Esophagus mucosa (tissue), 1 donor: ENCODE data around the gene PTER. TPM values are rescaled to one million over a fixed set of nuclear protein-coding genes. Genes with fewer than 3 reads are reported as not detected.

Experiments
- ATAC-seq: fragments of 200-7000 bp; cut with Tn5 transposase; one replicate; pipeline ENCODE4 v1.9.1; 2020
- total RNA-seq: library from RNA; stranded (reverse); gene quantifications from one replicate; pipeline ENCODE4 v1.2.4, GENCODE V29; 2023
- donor health status: DM: yes; HTN: yes; CAD: no.

Gene PTER
- total RNA-seq, 1 donor from 2014 or later = 9.7 TPM

DNA sequence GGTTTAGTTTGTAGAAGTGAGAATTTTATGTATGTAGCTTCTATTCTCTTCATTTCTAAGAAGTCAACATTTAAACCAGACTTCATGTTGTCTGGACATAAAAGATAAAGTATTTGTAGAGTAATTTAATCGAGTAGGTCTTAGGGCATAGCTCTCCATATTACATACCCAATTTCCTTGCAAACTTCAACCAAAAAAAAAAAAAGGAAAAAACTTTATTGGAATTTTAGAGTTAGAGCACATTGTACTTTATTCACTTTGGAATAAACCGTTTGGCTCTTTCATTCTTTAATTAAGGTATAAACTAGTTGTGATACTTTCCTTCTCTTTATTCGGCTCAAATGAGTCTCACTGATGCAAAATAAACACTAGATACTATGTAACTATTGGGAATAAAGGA lies 36.0 kb downstream of the PTER start:
- no peak for ATAC-seq

DNA sequence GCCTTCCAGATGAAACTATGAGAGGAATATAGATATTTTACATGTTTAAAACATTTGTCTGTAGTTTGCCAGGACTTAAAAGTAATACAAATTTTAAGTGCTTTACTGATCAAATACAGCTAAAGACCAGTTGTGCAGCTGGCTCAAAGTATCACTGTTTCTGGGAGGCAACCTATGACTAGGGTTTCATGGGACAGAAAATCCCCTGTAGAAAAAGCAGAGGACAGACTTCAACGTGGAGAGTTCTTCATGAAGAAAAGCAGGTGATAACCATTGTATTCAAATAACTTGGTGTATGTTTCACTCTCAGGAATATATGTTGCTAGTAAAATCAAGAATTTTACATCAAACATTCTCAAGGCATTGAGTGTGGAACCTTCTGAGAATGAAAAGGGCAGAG lies 40.9 kb downstream of the PTER start:
- ATAC-seq = no peak

DNA sequence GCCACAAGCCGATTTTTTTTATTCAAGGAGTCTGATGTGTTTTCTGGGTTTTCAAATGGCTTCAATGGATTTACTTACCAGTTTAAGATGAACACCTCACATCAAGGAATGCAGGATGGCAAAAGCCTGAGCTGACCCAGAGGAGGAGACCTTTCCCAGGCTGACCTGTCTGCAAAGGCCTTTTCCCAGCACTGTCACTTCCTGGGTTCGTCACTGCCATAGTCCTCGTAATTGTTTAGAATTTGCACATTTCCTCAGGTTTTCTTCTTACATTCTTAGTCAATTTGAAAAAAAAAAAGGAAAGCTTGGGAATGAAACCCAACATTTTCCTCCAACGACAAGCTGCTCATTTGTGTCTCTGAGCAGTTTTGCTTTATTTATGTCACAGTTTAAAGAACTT lies 42.0 kb downstream of the PTER start:
- ATAC-seq = no peak

DNA sequence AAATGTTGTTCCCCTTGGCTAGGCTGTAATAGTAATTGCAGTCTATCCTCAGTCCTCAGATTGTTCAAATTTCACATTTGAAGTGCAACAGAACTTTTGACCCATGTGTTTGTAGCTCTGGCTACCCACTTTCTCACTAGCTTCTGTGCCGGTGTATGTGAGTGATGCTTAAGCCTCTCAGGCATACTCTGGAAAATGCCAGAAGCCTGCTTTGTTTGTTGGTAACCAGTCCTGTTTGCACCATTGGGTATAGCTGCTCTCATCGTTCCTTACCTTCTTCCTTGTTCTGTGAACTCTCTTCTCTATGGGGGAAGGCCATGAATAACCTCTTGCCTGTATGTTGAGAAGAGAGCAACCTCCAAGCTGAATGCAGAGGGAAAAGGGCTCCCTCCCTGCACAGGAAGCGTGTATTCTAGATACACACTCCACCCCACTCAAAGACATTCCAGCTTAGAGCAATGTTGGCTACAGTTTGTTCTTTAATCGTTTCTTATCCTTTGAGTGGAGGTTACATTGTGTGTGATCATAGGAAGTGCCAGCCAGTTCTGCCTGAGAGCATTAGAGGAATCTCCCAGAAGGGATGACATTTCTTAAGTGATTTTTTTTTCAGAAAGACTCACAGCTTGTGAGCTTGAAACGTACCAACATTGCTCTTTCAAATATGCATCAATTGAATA lies 44.4 kb downstream of the PTER start:
- no peak for ATAC-seq

DNA sequence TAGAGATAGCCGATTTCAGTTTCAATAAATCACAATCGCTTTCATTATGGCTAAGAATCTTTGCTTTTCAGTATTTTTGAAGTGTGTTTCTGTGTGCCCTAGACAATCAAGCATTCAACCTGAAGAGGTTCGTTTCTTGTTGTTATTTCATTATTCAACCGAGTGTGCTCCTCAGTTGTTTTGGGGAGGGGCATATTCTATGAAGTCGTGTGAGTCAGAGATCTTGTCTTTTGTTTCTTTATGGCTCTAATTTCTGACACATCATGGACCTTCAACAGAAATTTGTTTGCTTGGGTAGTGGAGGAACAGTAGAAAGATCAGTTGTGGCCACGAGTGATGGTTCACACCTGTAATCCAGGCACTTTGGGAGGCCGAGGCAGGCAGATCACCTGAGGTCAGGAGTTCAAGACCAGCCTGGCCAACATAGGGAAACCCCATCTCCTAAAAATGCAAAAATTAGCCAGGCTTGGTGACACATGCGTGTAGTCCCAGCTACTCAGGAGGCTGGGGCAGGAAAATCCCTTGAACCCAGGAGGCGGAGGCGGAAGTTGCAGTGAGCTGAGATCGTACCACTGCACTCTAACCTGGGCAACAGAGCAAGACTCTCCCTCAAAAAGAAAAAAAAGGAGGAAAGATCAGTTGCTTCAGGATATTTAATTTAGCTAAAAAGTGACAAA lies 46.6 kb downstream of the PTER start:
- no peak for ATAC-seq

DNA sequence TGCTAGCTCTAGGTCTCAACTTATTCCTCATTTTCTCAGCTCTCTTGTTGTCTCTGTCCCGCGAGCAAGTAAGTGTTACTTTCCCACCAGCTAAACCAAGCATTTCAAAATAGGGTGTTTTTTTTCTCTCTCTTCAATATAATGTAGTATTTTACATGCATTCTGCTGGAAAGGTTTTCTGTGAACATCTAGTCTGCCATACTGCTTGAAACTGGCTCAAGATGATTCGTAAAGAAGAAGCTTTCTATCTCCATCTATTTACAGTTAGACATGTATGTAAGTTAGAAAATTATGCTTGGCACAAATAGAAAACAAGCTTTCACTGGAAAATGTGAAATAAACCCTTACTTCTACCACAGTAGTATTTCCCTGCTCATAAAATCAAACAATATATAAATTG lies 53.7 kb downstream of the PTER start:
- no peak for ATAC-seq

DNA sequence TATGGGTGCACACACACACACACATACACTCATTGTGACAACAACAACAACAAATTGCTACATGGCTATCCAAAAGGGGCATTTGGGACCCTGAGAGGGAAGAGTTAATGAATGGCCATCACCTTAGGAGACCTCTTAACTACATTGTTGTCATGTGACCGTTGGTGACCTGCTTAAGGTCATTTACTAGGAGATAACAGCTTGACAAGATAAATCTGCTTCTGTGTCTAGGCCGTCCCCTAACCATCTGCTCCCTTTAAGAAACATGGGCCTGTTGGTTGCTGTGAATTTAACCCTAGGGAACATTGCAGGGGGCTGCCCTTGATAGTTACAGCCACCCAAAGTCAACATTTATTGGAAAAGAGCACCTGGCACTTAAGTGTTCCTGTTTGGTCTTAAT lies 55.1 kb downstream of the PTER start:
- ATAC-seq = no peak

DNA sequence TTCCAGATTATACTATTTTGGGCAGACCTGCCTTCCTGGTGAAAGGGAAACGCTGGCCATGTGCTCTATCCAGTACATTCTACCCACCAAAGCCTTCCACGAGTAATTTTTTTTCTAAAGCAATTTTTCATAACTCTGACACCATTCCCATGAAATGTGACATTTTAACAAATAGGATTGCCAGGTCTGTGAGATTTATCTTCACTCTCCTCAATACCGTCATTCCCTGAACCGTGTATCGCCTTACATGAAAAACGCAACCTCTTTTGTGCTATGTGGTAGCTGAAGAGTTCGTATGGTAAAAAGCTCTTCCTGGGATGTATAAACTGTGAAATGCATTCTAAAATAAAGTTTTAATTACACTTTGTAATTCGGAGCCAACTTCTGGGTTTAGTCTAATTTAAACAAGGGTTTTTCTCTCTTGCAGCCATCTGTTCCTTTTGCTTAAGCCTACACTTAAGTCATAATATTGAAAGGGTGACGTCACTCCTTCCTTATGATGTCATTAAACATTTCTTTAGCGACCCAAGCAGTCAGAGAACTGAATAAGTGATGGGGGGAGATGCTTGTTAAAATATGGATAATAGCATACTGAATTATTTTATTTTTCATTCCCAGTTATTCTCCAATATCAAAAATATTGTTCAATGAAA lies 57.2 kb downstream of the PTER start:
- no peak for ATAC-seq

DNA sequence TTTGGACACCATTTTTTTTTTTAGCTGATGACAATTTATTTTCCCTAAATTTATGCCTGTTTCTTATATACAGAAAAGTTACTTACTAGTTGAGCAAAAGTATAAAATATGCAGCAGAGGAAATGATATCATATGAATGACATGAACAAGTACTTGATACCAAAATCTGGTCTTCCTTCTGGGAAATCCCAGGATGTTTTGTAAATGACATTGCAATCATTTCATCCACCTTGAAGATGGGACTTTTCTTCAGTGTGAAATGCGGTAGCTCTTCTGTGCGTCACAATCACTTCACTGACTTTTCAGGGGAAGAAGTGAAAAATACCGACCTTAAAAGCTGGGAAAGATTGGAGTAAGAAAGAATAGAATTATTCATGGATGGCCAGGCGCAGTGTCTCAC lies 61.1 kb downstream of the PTER start:
- ATAC-seq = no peak

DNA sequence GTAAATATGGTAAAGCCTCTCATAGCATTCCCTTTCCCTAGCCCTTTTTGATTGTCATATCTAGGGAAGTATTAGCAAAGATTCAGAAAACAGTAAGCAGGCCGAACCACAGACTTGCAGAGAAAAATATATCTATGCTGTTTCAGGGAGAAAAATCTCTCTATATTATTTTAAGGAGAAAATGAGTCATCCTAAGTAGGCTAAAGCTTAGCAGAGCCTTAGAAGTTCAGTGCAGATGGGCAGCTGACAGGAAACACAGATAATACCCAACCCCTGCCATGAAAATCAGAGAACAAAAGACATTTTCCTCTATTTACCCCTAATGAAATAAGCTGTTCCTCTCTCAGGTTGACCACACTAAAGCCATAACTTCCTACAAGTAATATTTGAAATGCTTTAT lies 68.4 kb downstream of the PTER start:
- ATAC-seq = no peak

DNA sequence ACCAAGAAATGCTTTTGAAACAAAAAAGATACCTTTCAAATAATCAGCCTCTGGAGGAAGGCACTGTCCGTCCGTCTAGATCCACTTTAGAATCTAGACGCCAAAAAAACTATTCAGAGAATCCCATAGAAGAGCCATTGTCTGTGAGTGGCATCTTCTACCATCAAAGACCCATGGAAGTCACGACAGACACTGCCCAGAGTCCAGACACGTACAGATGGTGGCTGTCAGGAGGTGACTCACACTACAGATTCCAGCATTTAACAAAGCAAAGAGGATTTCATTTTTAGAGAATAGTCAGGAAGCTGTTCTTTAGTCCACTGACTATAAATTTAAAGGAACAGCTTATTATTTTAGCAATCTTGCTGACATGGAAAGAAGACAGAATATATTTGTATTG lies 73.2 kb downstream of the PTER start:
- no peak for ATAC-seq

DNA sequence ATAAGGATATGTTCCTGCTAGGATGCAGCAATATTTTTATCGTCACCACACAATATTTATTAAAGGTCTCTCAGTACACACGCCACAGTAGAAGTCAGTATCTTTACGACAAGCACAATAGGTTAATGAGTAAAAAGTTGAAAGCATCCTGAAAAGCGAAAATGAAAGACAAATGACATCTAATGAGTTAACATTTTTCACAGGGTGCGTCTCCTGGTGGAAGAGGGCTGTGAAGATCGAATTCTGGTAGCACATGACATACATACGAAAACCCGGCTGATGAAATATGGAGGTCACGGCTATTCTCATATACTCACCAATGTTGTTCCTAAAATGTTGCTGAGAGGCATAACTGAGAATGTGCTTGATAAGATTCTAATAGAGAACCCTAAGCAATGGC lies 74.0 kb downstream of the PTER start:
- ATAC-seq = no peak

DNA sequence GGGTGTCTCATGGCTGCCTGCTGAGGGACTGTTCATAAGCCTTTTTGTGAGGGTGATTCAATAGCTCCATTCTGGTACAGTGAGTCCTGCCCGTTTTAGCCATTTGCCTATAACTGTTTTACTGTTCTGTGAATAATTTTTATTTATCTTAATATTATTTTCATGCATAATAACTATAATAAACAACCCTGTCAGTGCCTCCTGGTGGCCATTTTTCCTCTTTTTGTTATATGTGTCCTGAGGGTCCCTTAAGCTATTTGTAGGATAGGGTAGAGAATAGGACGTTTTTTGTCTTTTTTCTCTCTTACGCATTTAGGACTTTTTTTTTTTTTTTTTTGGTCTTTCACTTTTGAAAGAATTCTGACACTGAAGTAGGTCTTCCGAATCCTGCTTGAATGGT lies 82.0 kb downstream of the PTER start:
- no peak for ATAC-seq

DNA sequence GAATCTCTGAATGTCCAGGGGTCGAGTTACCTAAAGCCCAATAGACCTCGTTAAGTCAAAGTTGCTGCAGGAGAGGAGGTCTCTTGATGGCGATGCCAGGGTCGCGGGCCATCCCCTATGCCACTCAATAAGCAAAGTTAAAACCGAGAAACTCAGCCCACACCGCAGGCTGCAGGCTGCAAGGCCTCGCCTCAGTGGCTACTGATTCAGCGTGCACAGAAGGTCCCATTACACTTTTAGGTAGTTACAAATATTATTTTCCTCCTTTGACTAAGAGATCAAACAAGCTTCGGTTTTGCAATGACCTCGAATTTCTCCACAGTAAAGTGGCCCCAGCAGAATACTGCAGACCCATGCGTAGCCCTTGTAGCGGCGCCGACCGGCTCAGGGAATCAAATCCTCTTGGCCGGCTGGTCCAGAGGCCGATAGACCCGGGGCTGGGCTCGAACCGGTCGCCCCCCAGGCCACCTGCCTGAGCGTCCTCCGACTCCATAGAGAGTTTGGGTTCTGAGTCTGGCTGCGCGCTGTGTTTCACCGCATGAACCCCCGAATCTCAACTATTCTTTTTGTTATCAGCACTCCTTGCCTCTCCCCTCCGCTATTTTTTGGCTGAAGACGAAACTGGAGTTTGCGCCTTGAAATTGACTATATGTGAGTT lies 82.6 kb downstream of the PTER start:
- no peak for ATAC-seq

DNA sequence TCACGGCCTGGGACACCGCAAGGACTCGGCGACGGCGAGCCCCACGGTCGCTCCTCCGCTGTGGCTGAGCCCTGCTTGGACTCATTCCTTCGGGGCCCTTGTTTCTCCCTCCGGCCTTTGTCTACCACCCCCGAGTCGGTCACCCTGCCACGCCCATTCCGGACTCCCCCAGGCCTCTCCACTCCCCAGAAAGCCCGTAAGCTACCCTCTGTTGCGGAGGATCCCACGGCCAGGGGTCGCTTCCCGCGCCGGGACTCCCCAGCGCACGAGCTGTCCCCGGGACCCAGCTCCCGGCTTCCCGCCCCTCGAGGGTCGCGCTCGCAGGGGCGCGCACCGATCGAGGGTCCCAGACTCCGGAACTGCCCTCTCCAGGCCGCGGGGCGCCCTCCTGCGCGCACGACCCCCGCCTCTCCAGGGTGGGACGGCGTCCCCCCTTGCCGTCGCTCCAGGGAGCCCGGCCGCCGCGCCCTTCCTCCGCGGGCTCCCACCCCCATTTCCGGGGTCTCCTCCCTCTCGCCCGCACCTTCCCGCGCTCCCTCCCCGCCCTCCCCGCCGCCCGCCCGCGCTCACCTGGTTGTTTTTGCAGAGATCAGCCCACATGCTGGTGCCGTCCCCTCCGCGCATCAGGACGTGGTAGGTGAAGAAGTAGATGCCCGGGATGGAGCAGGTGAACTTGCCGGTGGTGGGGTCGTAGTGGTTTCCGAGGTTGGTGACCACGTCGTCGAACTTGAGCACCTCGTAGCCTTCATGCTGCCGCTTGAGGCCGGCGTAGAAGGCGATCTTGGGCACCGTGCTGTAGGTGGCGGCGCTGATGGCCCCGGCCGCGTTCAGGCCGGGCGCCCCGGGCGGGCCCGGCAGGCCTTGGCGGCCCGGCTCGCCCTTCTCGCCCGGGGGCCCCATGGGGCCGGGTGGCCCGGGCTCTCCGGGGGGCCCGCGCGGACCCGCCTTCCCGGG lies 83.4 kb downstream of the PTER start:
- ATAC-seq = no peak

DNA sequence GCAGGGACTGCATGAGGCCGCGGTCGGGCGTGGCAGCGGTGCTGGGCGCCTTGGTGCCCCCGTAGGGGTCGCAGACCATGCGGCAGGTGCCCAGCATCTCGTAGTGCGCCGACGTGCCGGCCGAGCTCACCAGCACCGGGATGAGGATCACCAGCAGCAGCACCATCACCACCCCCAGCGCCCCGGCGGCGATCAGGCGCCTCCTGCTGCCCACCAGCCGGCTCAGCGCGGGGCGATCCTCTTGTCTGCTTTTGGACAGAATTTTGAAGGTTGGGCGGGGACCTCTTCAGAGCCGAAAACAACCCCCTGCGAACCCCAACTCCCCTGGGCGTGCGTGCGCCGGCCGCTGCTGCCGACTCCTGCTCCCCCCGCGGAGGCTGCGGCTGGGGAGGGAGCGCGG lies 84.1 kb downstream of the PTER start:
- ATAC-seq = peak; percentile 36

DNA sequence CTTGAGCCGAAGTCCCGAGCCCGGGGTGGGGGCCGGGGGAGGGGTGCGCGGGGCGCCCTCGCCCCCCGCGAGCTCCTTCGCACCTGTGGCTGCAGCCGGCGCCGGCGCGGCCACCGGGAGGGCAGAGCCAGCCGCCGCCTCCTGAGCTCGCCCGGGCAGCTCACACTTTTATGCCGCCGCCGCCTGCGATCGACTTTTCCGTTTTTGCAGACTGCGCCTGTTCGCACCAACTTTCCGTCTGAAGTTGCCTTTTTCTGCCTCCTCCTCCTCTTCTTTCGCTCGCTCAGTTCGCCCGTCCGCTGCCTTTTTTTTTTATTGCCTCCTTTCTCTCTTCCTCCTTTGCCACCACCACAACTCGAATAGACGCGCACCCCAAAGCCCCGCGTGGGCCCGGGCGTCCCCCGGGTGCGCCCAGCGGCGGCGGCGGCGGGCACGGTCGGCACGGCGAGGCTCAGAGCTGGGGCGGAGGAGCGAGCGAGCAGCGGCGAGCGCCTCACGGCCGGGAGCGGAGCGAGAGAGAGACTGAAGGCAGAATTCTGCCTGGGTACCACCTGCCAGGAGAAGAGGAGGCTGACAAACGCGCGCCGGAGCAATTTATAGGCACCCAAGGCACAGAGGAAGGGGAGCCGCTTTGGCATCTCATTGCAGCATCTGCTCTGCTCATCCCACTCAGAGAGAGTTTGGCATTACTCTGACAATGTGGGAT lies 84.7 kb downstream of the PTER start, which contains the start of gene C1QL3:
Gene C1QL3, minus strand, starts transcription at position 569 of the 706 bp plus-strand sequence. CDS start 814 bp downstream, outside the sequence.
- peak; percentile 31 for ATAC-seq

DNA sequence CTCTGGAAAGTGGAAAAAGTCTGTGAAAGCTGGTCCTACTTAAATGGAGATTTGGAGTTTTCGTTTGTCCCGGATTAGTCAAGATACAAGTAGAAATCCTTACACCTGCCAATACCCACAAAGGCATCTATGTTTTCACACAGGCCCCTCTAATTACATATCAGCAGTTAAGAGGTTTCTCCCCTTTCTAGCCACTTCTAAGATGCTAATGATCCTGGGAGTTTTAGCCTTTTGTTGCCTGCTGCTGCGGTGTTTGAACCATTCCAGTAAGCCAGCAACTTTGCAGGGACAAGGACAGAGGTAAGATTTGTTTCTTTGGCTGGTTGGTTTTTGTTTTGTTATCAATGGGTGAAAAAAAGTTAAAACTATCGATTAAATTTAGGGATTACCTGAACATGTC lies 90.6 kb downstream of the PTER start:
- ATAC-seq = no peak

DNA sequence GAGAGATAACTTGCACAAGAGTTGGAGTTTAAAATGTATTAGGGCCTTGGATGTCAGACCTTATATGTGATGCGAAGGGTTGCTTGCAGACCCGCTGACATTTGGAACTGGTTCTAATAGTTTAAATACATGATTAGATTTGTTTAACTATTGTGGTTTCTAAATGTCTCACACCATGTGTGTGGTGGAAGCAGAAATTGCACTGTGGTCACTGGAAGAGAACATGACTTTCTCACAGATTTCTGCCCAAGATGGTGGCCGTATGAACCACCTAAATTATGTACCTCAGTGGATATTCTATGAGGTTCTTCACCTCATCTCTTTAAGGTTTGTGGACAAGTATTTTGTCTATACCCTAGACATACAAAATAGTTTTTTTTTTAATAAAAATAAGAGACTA lies 93.0 kb downstream of the PTER start:
- no peak for ATAC-seq

DNA sequence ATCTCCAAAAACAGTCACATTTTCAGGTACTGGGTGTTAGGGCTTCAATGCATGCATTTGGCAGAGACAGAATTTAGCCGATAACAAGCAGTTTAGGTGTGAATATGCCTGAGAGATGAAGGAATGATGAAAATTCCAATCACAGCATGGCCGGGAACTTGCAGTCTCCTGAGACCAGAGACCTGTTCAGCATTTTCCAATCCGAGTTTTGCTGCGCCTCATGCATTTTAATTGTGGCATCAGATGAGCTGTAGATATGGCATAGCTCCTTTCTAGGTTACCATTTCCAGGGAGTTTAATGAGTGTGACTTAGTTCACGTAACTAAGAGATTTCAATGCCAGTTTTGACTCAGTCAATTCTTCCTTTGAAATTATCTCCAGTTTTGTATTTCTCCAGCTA lies 99.3 kb downstream of the PTER start:
- ATAC-seq = no peak

DNA sequence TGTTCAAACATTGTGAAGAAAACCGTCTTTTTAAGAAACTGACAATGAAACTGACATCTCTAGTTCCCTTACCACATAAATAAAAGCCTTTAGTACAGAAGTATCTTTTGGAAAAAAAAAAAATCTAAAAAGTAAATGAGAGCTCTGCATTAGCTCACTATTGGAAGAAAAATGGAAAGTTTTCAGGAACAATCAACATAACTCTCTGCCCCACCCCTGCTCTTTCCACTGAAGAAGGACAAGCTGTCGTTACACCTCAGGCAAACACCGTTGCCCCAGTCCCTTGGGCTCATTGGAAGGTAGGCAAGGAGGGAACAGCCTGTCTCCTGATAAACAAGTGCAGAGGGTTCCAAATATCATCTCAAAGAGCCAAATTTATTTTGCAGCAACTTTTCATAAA lies 107.3 kb downstream of the PTER start:
- ATAC-seq = no peak

DNA sequence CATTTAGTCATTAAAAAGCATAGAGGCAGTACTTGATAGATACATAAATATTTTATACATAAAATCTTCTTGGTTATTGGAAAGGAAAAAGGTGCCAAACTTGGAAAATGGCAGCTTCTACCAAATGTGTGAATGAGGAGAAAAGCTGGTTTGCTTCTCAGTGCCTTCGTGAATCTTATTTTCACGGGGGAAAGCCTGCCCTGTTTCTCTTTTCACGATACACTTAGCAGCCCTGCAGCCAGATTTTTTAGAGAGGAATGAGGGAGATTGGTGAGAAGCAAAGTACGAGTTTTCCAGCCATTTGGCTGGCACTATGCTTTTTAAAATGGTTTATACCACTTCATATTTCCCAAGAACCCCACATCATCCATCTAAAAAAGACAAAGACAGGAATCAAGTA lies 107.8 kb downstream of the PTER start:
- ATAC-seq = no peak
